ENCODE data around the gene CEP57.
"Not testable (repeated sequence)": the region's sequence is repeated elsewhere in the genome, so short reads cannot be mapped to it uniquely, and the experiment has no call there.

CEP57 gene

GRCh38 chr11:95821640-95822039, 31.3 kb downstream of the CEP57 start:
- Mint-ChIP-seq H3K27ac (no peak overlapping the region), H3K4me1 (ENCODE audit: low read depth) (no peaks in the 10 kb centered on the region), H3K4me3 (no peak overlapping the region), H3K27me3 (no peaks in the 10 kb centered on the region), H3K9me3 (no peaks in the 10 kb centered on the region), H3K36me3 (ENCODE audit: low read depth) (peaks cover 82% of the 10 kb centered on the region)

GRCh38 chr11:95827696-95828095, 37.4 kb downstream of the CEP57 start:
- Mint-ChIP-seq H3K9me3 (no peaks in the 10 kb centered on the region), H3K27ac (no peak overlapping the region), H3K4me3 (no peak overlapping the region), H3K27me3 (no peaks in the 10 kb centered on the region), H3K4me1 (ENCODE audit: low read depth) (peaks cover 10% of the 10 kb centered on the region), H3K36me3 (ENCODE audit: low read depth) (peaks cover 75% of the 10 kb centered on the region)

DNA sequence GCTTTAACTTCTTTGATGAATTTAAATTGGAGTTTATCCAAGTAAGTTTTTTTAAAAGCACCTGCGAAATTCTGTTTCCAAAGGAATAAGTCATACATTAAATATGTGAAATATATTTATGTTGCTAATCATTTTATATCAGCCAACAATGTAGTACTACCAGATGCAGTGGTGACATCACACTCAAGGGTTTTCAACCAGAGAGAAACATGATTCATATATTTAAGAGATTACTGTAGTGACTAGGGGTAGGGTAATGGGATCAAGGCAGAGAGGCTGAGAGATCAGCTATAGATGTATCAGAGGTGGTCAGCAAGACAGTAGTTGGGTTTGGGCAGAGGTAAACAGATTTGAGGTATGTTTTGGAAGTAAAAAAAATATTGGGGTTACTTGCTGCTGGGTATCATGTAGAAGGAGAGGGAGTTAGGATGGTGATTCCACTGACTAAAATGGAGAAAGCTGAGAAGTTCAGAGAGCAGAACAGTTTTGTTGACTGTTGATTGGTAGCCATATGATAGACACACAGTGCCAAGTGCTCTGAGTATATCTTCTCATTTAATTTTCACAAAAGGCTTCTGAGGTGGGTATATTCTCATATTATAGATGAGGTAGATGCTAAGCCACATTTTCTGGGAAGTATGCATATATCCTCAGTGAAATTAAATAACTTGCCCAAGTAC, 39.4 kb downstream of the CEP57 start:
- Mint-ChIP-seq H3K27ac (peak overlapping the region; percentile 56), H3K36me3 (ENCODE audit: low read depth) (peaks cover 75% of the 10 kb centered on the region), H3K27me3 (no peaks in the 10 kb centered on the region), H3K9me3 (no peaks in the 10 kb centered on the region), H3K4me3 (no peak overlapping the region), H3K4me1 (ENCODE audit: low read depth) (peaks cover 10% of the 10 kb centered on the region)

DNA sequence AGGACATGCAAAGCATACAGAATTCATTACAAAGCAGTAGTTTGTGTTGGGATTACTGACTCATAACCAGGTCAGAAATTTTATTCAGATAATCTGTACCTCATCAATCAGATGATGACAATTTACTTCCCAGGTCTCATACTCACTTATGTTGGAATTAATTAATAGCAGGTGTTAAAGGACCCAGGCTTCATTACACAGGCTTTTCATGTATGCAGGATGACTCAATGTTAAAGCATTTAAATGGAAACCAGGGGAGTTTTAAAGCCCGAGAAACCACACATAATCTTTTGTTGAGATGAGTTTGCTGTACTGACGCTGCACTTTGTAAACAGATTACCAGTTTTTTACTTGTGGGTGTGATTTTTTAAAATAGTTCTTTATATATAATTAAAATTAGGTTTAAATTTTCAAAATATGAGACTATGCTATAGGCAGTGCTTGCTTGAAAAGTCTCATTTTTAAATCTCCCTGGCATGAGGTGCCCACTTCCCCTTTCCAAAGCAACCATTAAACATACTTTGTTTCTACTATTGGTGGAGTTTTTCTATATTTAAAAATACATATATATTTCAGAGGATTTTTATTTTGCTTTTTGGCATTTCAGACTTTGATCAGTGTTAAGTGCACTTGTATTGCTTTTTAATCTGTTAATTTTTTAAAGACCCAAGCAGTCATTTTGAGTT, 41.0 kb downstream of the CEP57 start:
- no peaks in the 10 kb centered on the region for H3K27me3 Mint-ChIP-seq
- H3K4me3 Mint-ChIP-seq = no peak overlapping the region
- H3K9me3 Mint-ChIP-seq = no peaks in the 10 kb centered on the region
- peak overlapping the region; percentile 1 for H3K27ac Mint-ChIP-seq
- peaks cover 74% of the 10 kb centered on the region for H3K36me3 Mint-ChIP-seq (ENCODE audit: low read depth)
- H3K4me1 Mint-ChIP-seq (ENCODE audit: low read depth) = peaks cover 10% of the 10 kb centered on the region

DNA sequence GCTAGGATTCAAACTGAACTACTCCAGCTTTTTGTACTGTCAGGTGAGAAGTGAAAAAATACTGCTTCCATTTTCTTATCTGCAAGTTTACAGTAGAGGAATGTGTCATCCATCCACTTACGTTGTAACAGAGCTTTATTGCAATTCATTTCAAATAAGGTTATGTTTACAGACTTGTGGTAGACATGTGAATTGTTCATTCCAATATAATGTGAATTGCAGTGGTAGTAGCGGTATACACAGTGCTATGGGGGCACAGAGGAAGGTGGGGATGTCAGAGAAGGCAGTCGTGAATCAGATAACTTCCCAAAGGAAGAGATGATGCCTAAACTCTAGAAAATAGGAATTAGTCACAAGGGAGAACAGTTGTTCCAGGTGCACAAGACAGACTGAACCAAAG, 42.5 kb downstream of the CEP57 start:
- Mint-ChIP-seq H3K27ac (peak overlapping the region; percentile 4), H3K36me3 (ENCODE audit: low read depth) (peaks cover 73% of the 10 kb centered on the region), H3K27me3 (no peaks in the 10 kb centered on the region), H3K9me3 (no peaks in the 10 kb centered on the region), H3K4me1 (ENCODE audit: low read depth) (peaks cover 10% of the 10 kb centered on the region), H3K4me3 (no peak overlapping the region)

DNA sequence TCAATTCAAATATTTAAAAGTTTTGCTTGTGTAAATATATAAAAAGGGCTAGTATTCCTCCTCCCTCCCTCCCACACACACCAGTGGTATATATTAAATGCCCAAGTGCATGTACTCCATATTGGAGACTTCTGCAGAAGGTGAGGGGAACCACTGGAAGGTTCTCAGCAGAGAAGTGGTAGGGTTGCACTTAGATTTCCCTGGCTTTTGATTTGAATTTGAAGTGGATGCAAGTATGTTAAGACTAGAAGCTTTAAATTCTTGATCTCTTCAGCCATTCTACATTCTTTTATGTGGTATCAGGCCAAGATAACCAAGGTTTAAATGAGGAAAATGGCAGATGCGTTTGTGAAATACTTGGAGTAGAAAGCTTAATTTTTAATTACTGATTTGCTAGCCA, 43.1 kb downstream of the CEP57 start:
- H3K4me1 Mint-ChIP-seq (ENCODE audit: low read depth) = peaks cover 10% of the 10 kb centered on the region
- peaks cover 75% of the 10 kb centered on the region for H3K36me3 Mint-ChIP-seq (ENCODE audit: low read depth)
- no peak overlapping the region for H3K27ac Mint-ChIP-seq
- no peaks in the 10 kb centered on the region for H3K27me3 Mint-ChIP-seq
- H3K9me3 Mint-ChIP-seq = no peaks in the 10 kb centered on the region
- H3K4me3 Mint-ChIP-seq = no peak overlapping the region

DNA sequence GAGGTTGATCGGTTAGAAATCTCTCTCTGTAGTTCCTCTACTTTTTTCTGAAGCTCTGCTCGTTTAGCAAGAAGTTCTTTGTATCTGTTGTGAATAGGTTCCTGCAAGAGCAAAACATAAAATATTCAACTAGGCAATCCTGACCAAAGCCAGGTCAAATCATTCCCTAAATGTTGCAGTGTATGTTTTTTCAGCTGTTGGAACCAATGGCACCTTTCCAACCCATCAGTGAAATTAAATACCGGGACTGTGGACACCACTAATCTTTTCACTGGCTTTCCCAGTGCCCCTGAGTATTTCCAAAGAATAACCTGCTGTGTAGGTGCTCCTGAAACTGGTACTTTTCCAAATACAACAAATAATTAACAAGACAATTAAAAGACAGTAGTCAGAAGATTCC, 45.1 kb downstream of the CEP57 start:
- Mint-ChIP-seq H3K27me3 (no peaks in the 10 kb centered on the region), H3K9me3 (no peaks in the 10 kb centered on the region), H3K4me3 (no peak overlapping the region), H3K27ac (no peak overlapping the region), H3K4me1 (ENCODE audit: low read depth) (peaks cover 10% of the 10 kb centered on the region), H3K36me3 (ENCODE audit: low read depth) (peaks cover 77% of the 10 kb centered on the region)

DNA sequence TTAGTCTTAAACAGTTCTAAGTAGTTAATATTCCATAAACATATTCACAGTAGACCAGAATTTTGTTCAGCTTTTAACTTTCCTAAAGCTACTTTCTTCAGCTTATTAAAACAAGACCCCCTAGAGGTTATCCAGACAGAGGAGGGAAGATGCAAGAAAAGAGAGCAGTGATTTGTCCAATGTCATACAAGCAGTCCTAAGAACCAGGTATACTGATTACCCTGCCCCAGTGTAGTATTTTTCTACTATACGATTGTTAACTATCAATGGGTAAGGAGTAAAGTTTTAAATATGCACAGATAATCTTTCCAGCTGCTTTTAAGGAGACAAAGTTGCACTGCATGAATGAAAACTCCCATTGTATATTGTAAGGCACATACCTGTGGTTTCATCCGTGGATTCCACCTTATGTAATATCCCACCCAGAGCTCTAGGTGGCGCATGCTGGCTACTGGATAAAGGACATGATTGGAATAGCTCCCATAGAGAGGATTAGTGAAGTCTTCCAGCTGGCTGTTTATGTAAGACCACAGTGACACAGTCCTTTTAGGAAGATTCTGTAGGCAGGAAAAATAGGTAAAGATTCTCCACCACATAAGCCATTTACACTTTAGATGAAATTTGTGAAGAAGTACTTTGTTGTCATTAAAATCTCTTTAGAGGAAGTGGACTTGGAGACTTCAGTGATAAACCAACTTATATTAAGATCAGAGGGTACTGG, 45.6 kb downstream of the CEP57 start:
- Mint-ChIP-seq H3K4me3 (no peak overlapping the region), H3K36me3 (ENCODE audit: low read depth) (peaks cover 74% of the 10 kb centered on the region), H3K27me3 (no peaks in the 10 kb centered on the region), H3K4me1 (ENCODE audit: low read depth) (peaks cover 4% of the 10 kb centered on the region), H3K9me3 (no peaks in the 10 kb centered on the region), H3K27ac (peak overlapping the region; percentile 26)

GRCh38 chr11:95845167-95845566, 54.9 kb downstream of the CEP57 start:
- H3K36me3 Mint-ChIP-seq (ENCODE audit: low read depth) = peaks cover 55% of the 10 kb centered on the region
- no peaks in the 10 kb centered on the region for H3K27me3 Mint-ChIP-seq
- no peaks in the 10 kb centered on the region for H3K9me3 Mint-ChIP-seq
- H3K27ac Mint-ChIP-seq = no peak overlapping the region
- no peaks in the 10 kb centered on the region for H3K4me1 Mint-ChIP-seq (ENCODE audit: low read depth)
- H3K4me3 Mint-ChIP-seq = no peak overlapping the region

DNA sequence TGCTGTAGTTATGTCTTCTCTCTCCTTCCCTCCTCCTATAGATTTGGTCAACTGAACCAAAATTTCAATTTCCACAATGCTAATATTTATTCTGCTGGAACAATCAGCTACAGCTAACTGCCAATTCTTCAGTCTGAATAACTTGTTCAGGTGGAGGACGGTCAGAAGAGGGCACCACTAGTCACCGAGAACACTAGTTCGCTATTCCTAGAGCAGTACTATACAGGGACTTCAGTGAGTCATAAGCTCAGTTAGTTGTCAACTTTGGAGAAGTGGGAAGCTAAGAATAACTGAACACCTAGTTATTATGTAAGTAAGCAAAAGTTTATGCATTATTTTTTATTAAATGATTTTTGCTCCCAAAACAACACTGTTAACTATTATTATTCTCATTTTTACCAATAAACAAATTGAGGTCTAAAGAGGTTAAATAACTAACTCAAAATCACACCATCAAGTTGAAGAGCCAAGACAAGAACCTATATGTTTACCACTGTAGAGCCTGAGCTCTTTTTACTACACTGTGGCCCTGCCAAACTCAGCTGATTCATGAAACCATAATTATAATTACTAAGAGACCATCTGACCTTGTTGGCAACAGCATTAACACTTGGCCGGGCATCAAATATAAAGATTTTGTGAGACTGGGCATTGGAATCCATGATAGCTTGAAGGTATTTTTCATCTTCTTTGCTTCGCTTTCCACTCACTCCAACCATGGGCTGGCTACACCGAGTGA, 59.0 kb downstream of the CEP57 start:
- peaks cover 48% of the 10 kb centered on the region for H3K36me3 Mint-ChIP-seq (ENCODE audit: low read depth)

DNA sequence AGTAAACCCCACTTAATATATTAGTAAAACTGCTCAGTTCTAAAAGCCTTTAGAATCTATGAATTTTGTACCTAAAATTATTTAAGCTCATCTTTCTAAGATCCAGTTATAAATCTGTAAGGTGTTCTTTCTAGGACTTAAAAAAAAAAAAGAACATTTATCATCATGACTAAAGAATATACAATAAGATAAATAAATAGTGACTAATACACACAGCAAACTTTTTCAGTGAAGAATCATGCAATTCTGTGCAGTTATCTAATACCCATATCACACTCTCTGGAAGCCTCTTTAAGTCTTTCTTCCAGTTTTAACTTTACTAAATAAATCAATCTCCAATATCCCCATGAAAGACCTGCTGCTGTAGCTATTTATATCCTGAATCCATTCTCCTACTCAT, 59.8 kb downstream of the CEP57 start:
- H3K27ac Mint-ChIP-seq = no peak overlapping the region
- peaks cover 39% of the 10 kb centered on the region for H3K36me3 Mint-ChIP-seq (ENCODE audit: low read depth)
- H3K27me3 Mint-ChIP-seq = no peaks in the 10 kb centered on the region
- no peak overlapping the region for H3K4me3 Mint-ChIP-seq
- no peaks in the 10 kb centered on the region for H3K4me1 Mint-ChIP-seq (ENCODE audit: low read depth)
- no peaks in the 10 kb centered on the region for H3K9me3 Mint-ChIP-seq

More for the DNA sequence above, 59.0 kb downstream of the CEP57 start:
- Mint-ChIP-seq H3K4me1 (ENCODE audit: low read depth) (no peaks in the 10 kb centered on the region), H3K4me3 (no peak overlapping the region), H3K27ac (no peak overlapping the region), H3K27me3 (no peaks in the 10 kb centered on the region), H3K9me3 (no peaks in the 10 kb centered on the region)

DNA sequence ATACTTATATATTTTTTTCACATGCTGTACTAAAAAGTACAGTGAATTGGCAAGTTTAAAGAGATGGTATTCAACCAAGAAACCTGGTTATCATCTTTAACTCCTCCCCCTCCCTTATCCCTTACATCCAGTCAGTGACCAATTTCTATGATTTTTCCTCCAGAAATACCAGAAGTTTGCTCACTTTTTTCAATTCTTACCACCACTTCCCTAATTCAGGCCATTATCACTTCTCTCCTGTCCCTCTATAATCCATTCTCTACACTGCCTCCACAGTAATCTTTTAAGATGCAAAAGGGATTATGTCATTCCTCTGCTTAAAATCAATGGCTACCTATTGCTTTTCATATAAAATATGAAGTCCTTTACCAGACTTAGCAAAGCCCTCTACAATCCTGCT, 62.8 kb downstream of the CEP57 start:
- Mint-ChIP-seq H3K36me3 (ENCODE audit: low read depth) (peaks cover 49% of the 10 kb centered on the region), H3K9me3 (no peaks in the 10 kb centered on the region), H3K27me3 (no peaks in the 10 kb centered on the region), H3K4me3 (no peak overlapping the region), H3K27ac (peak overlapping the region; percentile 16), H3K4me1 (ENCODE audit: low read depth) (no peaks in the 10 kb centered on the region)

GRCh38 chr11:95853862-95854261, 63.6 kb downstream of the CEP57 start:
- Mint-ChIP-seq H3K4me1 (ENCODE audit: low read depth) (no peaks in the 10 kb centered on the region), H3K36me3 (ENCODE audit: low read depth) (peaks cover 48% of the 10 kb centered on the region), H3K4me3 (no peak overlapping the region), H3K27ac (no peak overlapping the region), H3K9me3 (no peaks in the 10 kb centered on the region), H3K27me3 (no peaks in the 10 kb centered on the region)

DNA sequence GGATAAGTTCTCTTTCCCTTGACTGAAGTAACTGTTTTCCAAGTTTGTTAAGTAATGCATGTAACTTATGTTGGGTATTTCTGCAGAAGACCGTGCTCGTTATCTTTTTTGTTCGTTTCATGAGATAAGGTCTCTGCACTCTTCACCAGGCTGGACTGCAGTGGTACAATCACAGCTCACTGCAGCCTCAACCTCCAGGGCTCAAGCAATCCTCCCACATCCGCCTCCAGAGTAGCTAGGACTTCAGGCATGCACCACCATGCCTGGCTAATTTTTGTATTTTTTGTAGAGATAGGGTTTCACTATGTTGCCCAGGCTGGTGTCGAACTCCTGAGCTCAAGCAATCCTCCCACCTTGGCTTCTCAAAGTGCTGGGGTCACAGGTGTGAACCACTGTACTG, 64.1 kb downstream of the CEP57 start:
- H3K9me3 Mint-ChIP-seq; H3K4me1 Mint-ChIP-seq (ENCODE audit: low read depth); H3K4me3 Mint-ChIP-seq; H3K27ac Mint-ChIP-seq; H3K27me3 Mint-ChIP-seq: not testable (repeated sequence)
- peaks cover 48% of the 10 kb centered on the region for H3K36me3 Mint-ChIP-seq (ENCODE audit: low read depth)

- H3K9me3 Mint-ChIP-seq; H3K4me3 Mint-ChIP-seq; H3K27me3 Mint-ChIP-seq; H3K4me1 Mint-ChIP-seq (ENCODE audit: low read depth); H3K27ac Mint-ChIP-seq: not testable (repeated sequence)
- H3K36me3 Mint-ChIP-seq (ENCODE audit: low read depth) = peaks cover 57% of the 10 kb centered on the region
Observed at GRCh38 chr11:95860024-95860423, 69.7 kb downstream of the CEP57 start.

All from stimulated activated naive CD8-positive, alpha-beta T cell treated with anti-CD3 and anti-CD28 coated beads, Interleukin-15, Interleukin-2, amounts not matched to agents 100 ng/mL and 50 ng/mL, for 24 hours (primary cell).